ENCODE data around the gene LRIT3. TPM values are rescaled to one million over a fixed set of nuclear protein-coding genes. Genes with fewer than 3 reads are reported as not detected.

The LRIT3 gene
- total and polyA plus RNA-seq, 2 of the 13 experiments (the other 11 are each of a cell fraction or from before 2014, with no cell fraction given), result 0.03 TPM; not detected in 1

GRCh38 chr4:109801895-109802319, 46.0 kb upstream of the LRIT3 start, which contains the start of gene CFI (continued):
- TF ChIP-seq, protein P1, sequence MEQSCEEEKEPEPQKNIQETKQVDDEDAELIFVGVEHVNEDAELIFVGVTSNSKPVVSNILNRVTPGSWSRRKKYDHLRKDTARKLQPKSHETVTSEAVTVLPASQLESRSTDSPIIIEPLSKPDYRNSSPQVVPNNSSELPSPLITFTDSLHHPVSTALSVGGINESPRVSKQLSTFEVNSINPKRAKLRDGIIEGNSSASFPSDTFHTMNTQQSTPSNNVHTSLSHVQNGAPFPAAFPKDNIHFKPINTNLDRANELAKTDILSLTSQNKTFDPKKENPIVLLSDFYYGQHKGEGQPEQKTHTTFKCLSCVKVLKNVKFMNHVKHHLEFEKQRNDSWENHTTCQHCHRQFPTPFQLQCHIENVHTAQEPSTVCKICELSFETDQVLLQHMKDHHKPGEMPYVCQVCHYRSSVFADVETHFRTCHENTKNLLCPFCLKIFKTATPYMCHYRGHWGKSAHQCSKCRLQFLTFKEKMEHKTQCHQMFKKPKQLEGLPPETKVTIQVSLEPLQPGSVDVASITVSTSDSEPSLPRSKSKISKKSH (CRISPR knock-in tag; IDR thresholded peaks at IDR 0.05; ENCODE audit: borderline replicate concordance), result no peak
- TF ChIP-seq CEBPB (IDR thresholded peaks at IDR 0.05; ENCODE audit: borderline replicate concordance, low read depth, low read length) (no peak), ZXDC (CRISPR knock-in tag; IDR thresholded peaks at IDR 0.05) (no peak), CREM (IDR thresholded peaks at IDR 0.05) (0 out of 2 replicates have a peak, but pooled peaks have one; percentile 24), CREM (CRISPR knock-in tag; IDR thresholded peaks at IDR 0.05) (no peak), PAX8 (CRISPR knock-in tag; IDR thresholded peaks at IDR 0.05; ENCODE audit: borderline replicate concordance) (no peak), ZC3H13 (CRISPR knock-in tag; IDR thresholded peaks at IDR 0.05) (no peak), NFAT5 (CRISPR knock-in tag; IDR thresholded peaks at IDR 0.05) (no peak), ZNF552 (CRISPR knock-in tag; IDR thresholded peaks at IDR 0.05; ENCODE audit: borderline replicate concordance) (no peak), NCOR1 (IDR thresholded peaks at IDR 0.05; ENCODE audit: borderline replicate concordance, low read length) (peak; percentile 75; the same call in 1 of the 2 replicates), ZMAT3 (CRISPR knock-in tag; conservative IDR thresholded peaks at IDR 0.05) (no peak), KAT8 (CRISPR knock-in tag; IDR thresholded peaks at IDR 0.05) (peak; percentile 36), TAF15 (IDR thresholded peaks at IDR 0.05; ENCODE audit: low read depth, low read length, poor library complexity, severe bottlenecking) (no peak)
- TF ChIP-seq, protein P2, sequence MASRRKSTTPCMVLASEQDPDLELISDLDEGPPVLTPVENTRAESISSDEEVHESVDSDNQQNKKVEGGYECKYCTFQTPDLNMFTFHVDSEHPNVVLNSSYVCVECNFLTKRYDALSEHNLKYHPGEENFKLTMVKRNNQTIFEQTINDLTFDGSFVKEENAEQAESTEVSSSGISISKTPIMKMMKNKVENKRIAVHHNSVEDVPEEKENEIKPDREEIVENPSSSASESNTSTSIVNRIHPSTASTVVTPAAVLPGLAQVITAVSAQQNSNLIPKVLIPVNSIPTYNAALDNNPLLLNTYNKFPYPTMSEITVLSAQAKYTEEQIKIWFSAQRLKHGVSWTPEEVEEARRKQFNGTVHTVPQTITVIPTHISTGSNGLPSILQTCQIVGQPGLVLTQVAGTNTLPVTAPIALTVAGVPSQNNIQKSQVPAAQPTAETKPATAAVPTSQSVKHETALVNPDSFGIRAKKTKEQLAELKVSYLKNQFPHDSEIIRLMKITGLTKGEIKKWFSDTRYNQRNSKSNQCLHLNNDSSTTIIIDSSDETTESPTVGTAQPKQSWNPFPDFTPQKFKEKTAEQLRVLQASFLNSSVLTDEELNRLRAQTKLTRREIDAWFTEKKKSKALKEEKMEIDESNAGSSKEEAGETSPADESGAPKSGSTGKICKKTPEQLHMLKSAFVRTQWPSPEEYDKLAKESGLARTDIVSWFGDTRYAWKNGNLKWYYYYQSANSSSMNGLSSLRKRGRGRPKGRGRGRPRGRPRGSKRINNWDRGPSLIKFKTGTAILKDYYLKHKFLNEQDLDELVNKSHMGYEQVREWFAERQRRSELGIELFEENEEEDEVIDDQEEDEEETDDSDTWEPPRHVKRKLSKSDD (CRISPR knock-in tag; IDR thresholded peaks at IDR 0.05; ENCODE audit: low read depth), result no peak
- TF ChIP-seq, protein P3, sequence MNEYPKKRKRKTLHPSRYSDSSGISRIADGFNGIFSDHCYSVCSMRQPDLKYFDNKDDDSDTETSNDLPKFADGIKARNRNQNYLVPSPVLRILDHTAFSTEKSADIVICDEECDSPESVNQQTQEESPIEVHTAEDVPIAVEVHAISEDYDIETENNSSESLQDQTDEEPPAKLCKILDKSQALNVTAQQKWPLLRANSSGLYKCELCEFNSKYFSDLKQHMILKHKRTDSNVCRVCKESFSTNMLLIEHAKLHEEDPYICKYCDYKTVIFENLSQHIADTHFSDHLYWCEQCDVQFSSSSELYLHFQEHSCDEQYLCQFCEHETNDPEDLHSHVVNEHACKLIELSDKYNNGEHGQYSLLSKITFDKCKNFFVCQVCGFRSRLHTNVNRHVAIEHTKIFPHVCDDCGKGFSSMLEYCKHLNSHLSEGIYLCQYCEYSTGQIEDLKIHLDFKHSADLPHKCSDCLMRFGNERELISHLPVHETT (CRISPR knock-in tag; conservative IDR thresholded peaks at IDR 0.05), result no peak

Measured in HepG2 (cell line).